Ovary (tissue), 3 donors: ENCODE results near the gene DDB1.

Experiments
- CTCF ChIP-seq, 3 donors: fragments of 450-650 bp in 2 of 3; fragments of 200-600 bp in 1 of 3; IDR thresholded peaks; one replicate each; pipeline versions ENCODE4 v1.5.1 to v1.8.0; 2016 to 2022; ENCODE audit warnings: antibody characterized with exemption in 3 of 3, mild to moderate bottlenecking in 1 of 3
- EP300 ChIP-seq: sonication (generic); formaldehyde crosslinking; IDR thresholded peaks from one replicate; pipeline ENCODE4 v1.6.1; 2017; ENCODE audit warnings: antibody characterized with exemption
- POLR2A ChIP-seq: fragments of 450-650 bp; IDR thresholded peaks from one replicate; pipeline ENCODE4 v1.6.1; 2017; ENCODE audit warnings: antibody characterized with exemption, mild to moderate bottlenecking, moderate library complexity
- donor health status: DM: no; HTN: no; CAD: no.

- no peak for TF ChIP-seq POLR2A
- TF ChIP-seq CTCF (IDR thresholded peaks at IDR 0.05): no peak
- no peak for TF ChIP-seq EP300
These were observed 54.9 kb downstream of the DDB1 start for GRCh38 chr11:61278001-61278470.
